ENCODE data around the gene VNN1. TPM values are rescaled to one million over a fixed set of nuclear protein-coding genes. Genes with fewer than 3 reads are reported as not detected.

Gene VNN1
- total RNA-seq, 1 donor from 2014 or later = not detected

Other genes starting within 250 kb of the VNN1 start
- 19.8 and 52.0 TPM in 2 replicates for gene STX7, start 200.9 kb downstream of the VNN1 start, total RNA-seq
- gene TAAR9, start 175.8 kb downstream of the VNN1 start, total RNA-seq = not detected in 2 replicates
- gene TAAR8, start 161.4 kb downstream of the VNN1 start, total RNA-seq = not detected in 2 replicates
- not detected in 2 replicates for gene TAAR6, start 143.7 kb downstream of the VNN1 start, total RNA-seq
- not detected in 2 replicates for gene TAAR5, start 124.3 kb downstream of the VNN1 start, total RNA-seq
- gene TAAR2, start 89.8 kb downstream of the VNN1 start, total RNA-seq = not detected in 2 replicates
- not detected in 2 replicates for gene TAAR1, start 54.9 kb downstream of the VNN1 start, total RNA-seq
- gene VNN2, start 43.8 kb upstream of the VNN1 start, total RNA-seq = not detected in 2 replicates
- gene SLC18B1, start 84.6 kb upstream of the VNN1 start, total RNA-seq = 5.4 and 7.8 TPM in 2 replicates
- gene RPS12, start 100.5 kb upstream of the VNN1 start, total RNA-seq = 1,609 and 1,971 TPM in 2 replicates

Measured in lung microvascular endothelial cell (primary cell).